ENCODE results near the gene CCNB1IP1. TPM values are rescaled to one million over a fixed set of nuclear protein-coding genes. Genes with fewer than 3 reads are reported as not detected.
A peak's percentile ranks its signal among the peaks of the same experiment; 100 is the strongest.

Gene CCNB1IP1, protein sequence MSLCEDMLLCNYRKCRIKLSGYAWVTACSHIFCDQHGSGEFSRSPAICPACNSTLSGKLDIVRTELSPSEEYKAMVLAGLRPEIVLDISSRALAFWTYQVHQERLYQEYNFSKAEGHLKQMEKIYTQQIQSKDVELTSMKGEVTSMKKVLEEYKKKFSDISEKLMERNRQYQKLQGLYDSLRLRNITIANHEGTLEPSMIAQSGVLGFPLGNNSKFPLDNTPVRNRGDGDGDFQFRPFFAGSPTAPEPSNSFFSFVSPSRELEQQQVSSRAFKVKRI
- total RNA-seq, result 10 to 100 TPM; 65.8 to 78.3 (median 65.9) TPM

DNA sequence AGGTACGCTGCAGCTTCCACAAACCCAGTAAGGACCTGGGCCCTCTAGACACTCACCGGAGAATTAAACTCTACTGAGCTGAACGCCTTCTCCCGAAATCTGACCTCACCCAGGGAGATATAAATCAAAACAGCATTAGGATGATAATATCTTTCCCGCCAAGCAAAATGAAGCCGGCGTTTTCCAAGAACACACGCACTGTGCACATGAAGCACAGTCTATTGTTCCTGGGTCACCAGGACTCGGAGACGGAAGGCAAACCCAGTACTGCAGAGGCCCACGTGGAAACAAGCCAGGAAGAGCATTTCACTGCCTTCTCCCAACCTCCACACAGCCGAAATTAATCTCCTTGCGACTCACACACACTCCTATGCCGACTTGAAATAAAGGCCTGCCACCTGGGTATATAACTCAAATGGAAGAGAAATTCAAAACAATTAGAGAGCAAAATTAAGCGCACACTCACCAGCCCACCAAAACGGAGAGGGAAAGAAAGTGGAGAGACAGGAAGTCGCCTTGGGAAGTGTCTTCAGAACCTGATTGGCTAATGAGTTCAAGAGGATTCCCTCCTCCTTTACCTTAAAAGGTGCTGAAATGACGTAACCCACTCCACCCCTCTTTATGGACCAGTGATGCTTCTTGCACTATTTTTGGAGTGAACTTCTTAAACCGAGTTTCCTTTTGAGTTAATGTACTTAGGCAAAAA, at the start of gene CCNB1IP1:
CCNB1IP1 (minus strand) TSS at position 492 of the 706 bp plus-strand sequence. CDS start 16,756 bp downstream, outside the sequence.
- Histone ChIP-seq H3K4me3 (peak within 1 kb of the TSS; percentile 47 to 70 (median 63)), H3K9me3 (no peaks in the 10 kb centered on the region), H3K27ac (peak within 1 kb of the TSS; percentile 83 to 91), H3K4me1 (no peaks in the 10 kb centered on the region), H3K36me3 (peaks cover 5% of the 10 kb centered on the region), H3K27me3 (no peaks in the 10 kb centered on the region)
- TF ChIP-seq, protein P1, sequence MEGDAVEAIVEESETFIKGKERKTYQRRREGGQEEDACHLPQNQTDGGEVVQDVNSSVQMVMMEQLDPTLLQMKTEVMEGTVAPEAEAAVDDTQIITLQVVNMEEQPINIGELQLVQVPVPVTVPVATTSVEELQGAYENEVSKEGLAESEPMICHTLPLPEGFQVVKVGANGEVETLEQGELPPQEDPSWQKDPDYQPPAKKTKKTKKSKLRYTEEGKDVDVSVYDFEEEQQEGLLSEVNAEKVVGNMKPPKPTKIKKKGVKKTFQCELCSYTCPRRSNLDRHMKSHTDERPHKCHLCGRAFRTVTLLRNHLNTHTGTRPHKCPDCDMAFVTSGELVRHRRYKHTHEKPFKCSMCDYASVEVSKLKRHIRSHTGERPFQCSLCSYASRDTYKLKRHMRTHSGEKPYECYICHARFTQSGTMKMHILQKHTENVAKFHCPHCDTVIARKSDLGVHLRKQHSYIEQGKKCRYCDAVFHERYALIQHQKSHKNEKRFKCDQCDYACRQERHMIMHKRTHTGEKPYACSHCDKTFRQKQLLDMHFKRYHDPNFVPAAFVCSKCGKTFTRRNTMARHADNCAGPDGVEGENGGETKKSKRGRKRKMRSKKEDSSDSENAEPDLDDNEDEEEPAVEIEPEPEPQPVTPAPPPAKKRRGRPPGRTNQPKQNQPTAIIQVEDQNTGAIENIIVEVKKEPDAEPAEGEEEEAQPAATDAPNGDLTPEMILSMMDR (IDR thresholded peaks at IDR 0.05), result no peak
- TF ChIP-seq POLR2A (IDR thresholded peaks at IDR 0.05) (no peak), POLR2AphosphoS5 (IDR thresholded peaks at IDR 0.05) (peak; percentile 43 to 89 (median 81))
- DNase-seq (ENCODE audit: low spot score in 2 of 2), result peak in 1 of 2 donors; percentile 68
- intact Hi-C loops (cut with DNase I; ENCODE audit: low total_unique reads), result loop anchor here (10.0 kb wide), 1 partner anchor 1122 kb away; the partner anchor contains the start of gene CHD8

DNA sequence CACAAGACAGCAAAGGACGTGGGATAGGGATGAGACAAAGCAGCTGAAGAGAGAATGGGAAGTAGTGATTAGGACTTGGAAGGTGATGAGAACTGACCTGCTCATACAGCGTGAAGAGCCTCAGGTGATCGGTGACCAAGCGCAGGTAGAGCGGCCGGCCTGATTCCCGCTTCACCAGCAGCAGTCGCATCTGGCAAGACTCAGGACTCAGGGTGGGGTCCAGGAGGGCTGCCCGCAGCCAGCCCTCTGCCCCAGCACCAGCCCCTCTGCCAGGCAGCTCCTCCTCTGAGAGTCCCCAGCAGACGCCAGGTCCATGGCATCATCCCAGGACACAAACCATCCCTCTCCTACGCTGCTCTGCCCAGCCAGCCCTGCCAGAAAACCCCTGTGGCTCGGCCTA, 49.4 kb upstream of the CCNB1IP1 start:
- no peak for DNase-seq (ENCODE audit: low spot score in 2 of 2)
- Histone ChIP-seq H3K27ac (no peak overlapping the region), H3K4me3 (no peak overlapping the region), H3K27me3 (no peaks in the 10 kb centered on the region), H3K4me1 (no peaks in the 10 kb centered on the region), H3K9me3 (no peaks in the 10 kb centered on the region), H3K36me3 (peaks cover 56% of the 10 kb centered on the region)
- intact Hi-C loops (cut with DNase I; ENCODE audit: low total_unique reads), result no loop called here
- no peak for TF ChIP-seq POLR2A (IDR thresholded peaks at IDR 0.05)

DNA sequence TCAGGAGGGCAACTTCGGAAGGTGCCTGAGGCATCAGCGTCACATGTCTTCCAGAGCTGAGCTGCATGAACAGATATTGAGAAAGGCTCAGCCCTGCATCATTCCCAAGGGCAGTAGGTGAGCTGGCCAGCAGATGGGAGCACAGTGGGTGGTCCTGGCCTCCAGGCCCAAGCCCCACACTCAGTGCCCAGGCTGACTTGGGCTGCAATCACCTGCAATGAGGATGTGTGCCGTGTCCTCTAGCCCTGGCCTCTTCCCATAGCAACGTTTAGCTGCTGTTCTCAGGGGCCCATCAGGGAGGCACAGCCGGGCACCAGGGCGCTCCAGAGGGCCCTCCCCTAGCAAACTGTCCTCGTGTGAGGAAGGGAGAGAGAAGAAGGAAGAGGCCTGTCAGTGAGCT, 48.3 kb upstream of the CCNB1IP1 start:
- no peak overlapping the region for H3K27ac ChIP-seq
- H3K4me3 ChIP-seq, result no peak overlapping the region
- peaks cover 59% of the 10 kb centered on the region for H3K36me3 ChIP-seq
- no peaks in the 10 kb centered on the region for H3K9me3 ChIP-seq
- DNase-seq (ENCODE audit: low spot score in 2 of 2), result no peak
- no peaks in the 10 kb centered on the region for H3K27me3 ChIP-seq
- no peaks in the 10 kb centered on the region for H3K4me1 ChIP-seq
- intact Hi-C loops (cut with DNase I; ENCODE audit: low total_unique reads), result no loop called here
- TF ChIP-seq POLR2A (IDR thresholded peaks at IDR 0.05) (no peak), POLR2AphosphoS5 (IDR thresholded peaks at IDR 0.05) (no peak)
- TF ChIP-seq, protein P1 (IDR thresholded peaks at IDR 0.05), result no peak

DNA sequence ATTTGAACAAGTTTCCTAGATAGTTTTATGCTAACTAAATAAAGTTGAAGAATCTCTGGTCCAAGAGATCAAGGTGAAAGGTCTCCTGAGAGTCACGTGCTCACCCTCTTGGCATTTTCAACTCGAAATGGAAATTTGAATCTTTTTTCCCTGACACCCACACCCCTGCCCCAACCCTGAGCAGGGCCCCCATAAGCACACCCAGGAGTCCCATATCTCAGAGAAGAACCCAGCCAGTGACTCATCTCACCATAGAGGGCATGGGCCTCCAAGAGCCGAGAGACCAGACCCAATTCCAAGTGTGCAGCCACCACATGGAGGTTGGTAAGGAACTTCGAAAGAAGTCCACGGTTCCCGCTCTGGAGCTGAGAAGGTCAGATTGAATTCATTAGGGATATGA, 47.6 kb upstream of the CCNB1IP1 start:
- Histone ChIP-seq H3K4me3 (no peak overlapping the region), H3K4me1 (no peaks in the 10 kb centered on the region), H3K27me3 (no peaks in the 10 kb centered on the region), H3K36me3 (peaks cover 56% of the 10 kb centered on the region), H3K27ac (no peak overlapping the region), H3K9me3 (no peaks in the 10 kb centered on the region)
- no peak for TF ChIP-seq POLR2AphosphoS5 (IDR thresholded peaks at IDR 0.05)
- TF ChIP-seq POLR2A (IDR thresholded peaks at IDR 0.05), result no peak
- TF ChIP-seq, protein P1 (IDR thresholded peaks at IDR 0.05), result no peak
- intact Hi-C loops (cut with DNase I; ENCODE audit: low total_unique reads), result no loop called here
- no peak for DNase-seq (ENCODE audit: low spot score in 2 of 2)

DNA sequence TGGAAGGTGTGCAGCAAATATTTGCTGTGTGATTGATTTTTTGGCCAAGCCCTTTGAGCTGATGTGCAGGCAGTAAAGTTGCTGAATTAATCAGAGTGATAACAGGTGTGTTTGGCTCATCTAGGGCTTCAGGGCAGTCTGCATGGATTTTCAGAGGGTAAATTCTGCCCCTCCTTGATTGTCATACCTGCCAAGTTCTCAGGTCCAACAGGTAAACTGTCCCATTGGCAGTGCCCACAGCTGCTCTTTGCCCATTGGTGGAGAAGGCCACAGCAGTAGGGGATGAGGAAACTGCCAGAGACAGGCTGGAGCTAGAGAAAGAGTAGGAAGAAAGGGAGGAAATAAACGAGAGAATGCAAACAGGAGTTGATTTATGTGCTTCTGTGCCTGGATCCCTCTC, 46.7 kb upstream of the CCNB1IP1 start:
- Histone ChIP-seq H3K27ac (no peak overlapping the region), H3K9me3 (no peaks in the 10 kb centered on the region), H3K4me3 (no peak overlapping the region), H3K27me3 (no peaks in the 10 kb centered on the region), H3K4me1 (no peaks in the 10 kb centered on the region), H3K36me3 (peaks cover 52% of the 10 kb centered on the region)
- no peak for DNase-seq (ENCODE audit: low spot score in 2 of 2)
- intact Hi-C loops (cut with DNase I; ENCODE audit: low total_unique reads), result no loop called here
- TF ChIP-seq POLR2AphosphoS5 (IDR thresholded peaks at IDR 0.05), result no peak
- TF ChIP-seq, protein P1 (IDR thresholded peaks at IDR 0.05), result no peak
- TF ChIP-seq POLR2A (IDR thresholded peaks at IDR 0.05), result no peak

All from breast epithelium (tissue), 4 donors.